Endodermal cell (in vitro differentiated cells): ENCODE data around the gene SCGB3A1. TPM values are rescaled to one million over a fixed set of nuclear protein-coding genes. Genes with fewer than 3 reads are reported as not detected.

Source experiments
- DNase-seq: peaks from one replicate; pipeline ENCODE4 v3.0.0-alpha.2; 2017
- H3K27ac ChIP-seq: 2 replicates; pipeline ENCODE4 v1.5.1; 2013; ENCODE audit warnings: mild to moderate bottlenecking, low read depth, low read length, moderate library complexity
- H3K27me3 ChIP-seq: 2 replicates; pipeline ENCODE4 v1.6.1; 2013; ENCODE audit warnings: mild to moderate bottlenecking, low read length, moderate library complexity; ENCODE audit not compliant: insufficient read depth, control insufficient read depth, poor library complexity, severe bottlenecking
- H3K36me3 ChIP-seq: 2 replicates; pipeline ENCODE4 v1.7.0; 2013; ENCODE audit warnings: mild to moderate bottlenecking, low read length, moderate library complexity; ENCODE audit not compliant: control insufficient read depth, insufficient read depth
- H3K4me1 ChIP-seq: one replicate; pipeline ENCODE4 v1.7.0; 2013; ENCODE audit warnings: low read length; ENCODE audit not compliant: control insufficient read depth, insufficient read depth
- H3K4me3 ChIP-seq: 2 replicates; pipeline ENCODE4 v1.5.1; 2013; ENCODE audit warnings: mild to moderate bottlenecking, low read length, moderate library complexity
- H3K9ac ChIP-seq: 2 replicates; pipeline ENCODE4 v1.6.1; 2013; ENCODE audit warnings: mild to moderate bottlenecking, low read length, moderate library complexity; ENCODE audit not compliant: poor library complexity, severe bottlenecking; ENCODE audit errors: extremely low read depth
- H3K9me3 ChIP-seq: 2 replicates; pipeline ENCODE4 v1.6.1; 2013; ENCODE audit warnings: mild to moderate bottlenecking, low read length, moderate library complexity; ENCODE audit not compliant: control insufficient read depth
- H3K27ac Mint-ChIP-seq: 2 replicates; pipeline ENCODE4 v1.8.0; 2020; ENCODE audit warnings: mixed read lengths
- H3K27me3 Mint-ChIP-seq: 2 replicates; pipeline ENCODE4 v1.8.0; 2021; ENCODE audit warnings: mild to moderate bottlenecking, mixed read lengths; ENCODE audit not compliant: insufficient read depth
- H3K36me3 Mint-ChIP-seq: 2 replicates; pipeline ENCODE4 v1.8.0; 2020; ENCODE audit warnings: low read depth, mixed read lengths
- H3K4me1 Mint-ChIP-seq: 2 replicates; pipeline ENCODE4 v1.8.0; 2020; ENCODE audit warnings: mixed read lengths
- H3K4me3 Mint-ChIP-seq: 2 replicates; pipeline ENCODE4 v1.8.0; 2020; ENCODE audit warnings: mild to moderate bottlenecking, moderate library complexity, mixed read lengths
- H3K9me3 Mint-ChIP-seq: 2 replicates; pipeline ENCODE4 v1.8.0; 2020; ENCODE audit warnings: mild to moderate bottlenecking, mixed read lengths
- CTCF ChIP-seq: fragments of 200-600 bp; sonication (generic); conservative IDR thresholded peaks from 2 replicates; pipeline ENCODE4 v1.5.0; 2021; ENCODE audit warnings: antibody characterized with exemption, mild to moderate bottlenecking
- WGBS, 2 experiments: methylation state at CpG; one replicate each; pipeline versions ENCODE4 v1.1.5 to v1.1.7; 2013; ENCODE audit warnings: missing lambda C conversion rate in 2 of 2, mixed read lengths in 1 of 2; ENCODE audit not compliant: insufficient coverage in 1 of 2, insufficient read length in 1 of 2; 5-methylcytosine and 5-hydroxymethylcytosine counted together
- total RNA-seq, 2 donors: library from RNA; stranded (reverse); fragmentation: NEBNext Ultra II Directional in 1 of 2; extraction: Animal tissue kit (Norgen Biotek cat#: 25700) in 1 of 2; gene quantifications; 2 replicates in 1 of 2; 3 replicates in 1 of 2; pipeline ENCODE4 v1.2.1, GENCODE V29; 2021

The SCGB3A1 gene
- total RNA-seq, 2 donors from 2014 or later = 0.57 TPM; not detected in 1

GRCh38 chr5:180619563-180619915, 28.2 kb upstream of the SCGB3A1 start:
- H3K36me3 ChIP-seq = no peaks in the 10 kb centered on the region
- H3K27ac Mint-ChIP-seq = no peak overlapping the region
- DNase-seq = no peak
- no peak for TF ChIP-seq CTCF
- no peak overlapping the region for H3K4me3 ChIP-seq
- peak overlapping the region; percentile 60 for H3K4me3 Mint-ChIP-seq
- H3K27me3 ChIP-seq = peaks cover 7% of the 10 kb centered on the region
- no peaks in the 10 kb centered on the region for H3K4me1 ChIP-seq
- H3K36me3 Mint-ChIP-seq = no peaks in the 10 kb centered on the region
- H3K9me3 ChIP-seq = no peaks in the 10 kb centered on the region
- no peaks in the 10 kb centered on the region for H3K9me3 Mint-ChIP-seq
- no peak overlapping the region for H3K27ac ChIP-seq
- WGBS, 2 experiments = 88 to 94% methylated on average over 15 to 22 of the region's 22 CpGs
- H3K27me3 Mint-ChIP-seq = peaks cover 30% of the 10 kb centered on the region
- peaks cover 3% of the 10 kb centered on the region for H3K4me1 Mint-ChIP-seq
- no peak overlapping the region for H3K9ac ChIP-seq

- peaks cover 30% of the 10 kb centered on the region for H3K27me3 Mint-ChIP-seq
- no peak overlapping the region for H3K27ac Mint-ChIP-seq
- Histone ChIP-seq H3K4me3 (peak overlapping the region; percentile 79), H3K27ac (no peak overlapping the region), H3K27me3 (peaks cover 7% of the 10 kb centered on the region), H3K9ac (peak overlapping the region; percentile 34), H3K36me3 (no peaks in the 10 kb centered on the region), H3K9me3 (no peaks in the 10 kb centered on the region), H3K4me1 (no peaks in the 10 kb centered on the region)
- TF ChIP-seq CTCF = peak; percentile 82
- H3K4me3 Mint-ChIP-seq = peak overlapping the region; percentile 60
- H3K4me1 Mint-ChIP-seq = peaks cover 3% of the 10 kb centered on the region
- no peaks in the 10 kb centered on the region for H3K9me3 Mint-ChIP-seq
- peak; percentile 91 for DNase-seq
- H3K36me3 Mint-ChIP-seq = no peaks in the 10 kb centered on the region
- 4% methylated on average over 39 to 90 of the region's 90 CpGs for WGBS, 2 experiments
These were observed 27.7 kb upstream of the SCGB3A1 start for GRCh38 chr5:180618829-180619562.

GRCh38 chr5:180618487-180618828, 27.2 kb upstream of the SCGB3A1 start:
- H3K9ac ChIP-seq = peak overlapping the region; percentile 34
- peaks cover 7% of the 10 kb centered on the region for H3K27me3 ChIP-seq
- H3K36me3 ChIP-seq = no peaks in the 10 kb centered on the region
- H3K9me3 Mint-ChIP-seq = no peaks in the 10 kb centered on the region
- H3K27me3 Mint-ChIP-seq = peaks cover 30% of the 10 kb centered on the region
- 19 to 23% methylated on average over 6 to 15 of the region's 15 CpGs for WGBS, 2 experiments
- peaks cover 3% of the 10 kb centered on the region for H3K4me1 Mint-ChIP-seq
- H3K9me3 ChIP-seq = no peaks in the 10 kb centered on the region
- H3K4me1 ChIP-seq = no peaks in the 10 kb centered on the region
- no peak overlapping the region for H3K27ac Mint-ChIP-seq
- no peak for DNase-seq
- H3K4me3 ChIP-seq = peak overlapping the region; percentile 79
- TF ChIP-seq CTCF = no peak
- no peaks in the 10 kb centered on the region for H3K36me3 Mint-ChIP-seq
- no peak overlapping the region for H3K27ac ChIP-seq
- H3K4me3 Mint-ChIP-seq = peak overlapping the region; percentile 60
